Ovary (tissue), 9 donors: ENCODE measurements around the gene SMU1. TPM values are rescaled to one million over a fixed set of nuclear protein-coding genes. Genes with fewer than 3 reads are reported as not detected.

ENCODE experiments used
- DNase-seq, 5 donors: peaks; one replicate each; pipeline ENCODE4 v3.0.0-alpha.2; 2019 to 2020
- H3K27ac ChIP-seq, 2 donors: fragments of 200-600 bp; one replicate each; pipeline versions ENCODE4 v1.5.1 to v1.8.0; 2019 to 2022
- H3K27me3 ChIP-seq: fragments of 200-600 bp; one replicate; pipeline ENCODE4 v1.8.0; 2022
- H3K36me3 ChIP-seq: fragments of 200-600 bp; sonication (generic); one replicate; pipeline ENCODE4 v1.5.1; 2019
- H3K4me1 ChIP-seq: one replicate; pipeline ENCODE4 v1.8.1; 2013; ENCODE audit warnings: mild to moderate bottlenecking, moderate library complexity; ENCODE audit not compliant: insufficient read depth
- H3K4me3 ChIP-seq: fragments of 200-600 bp; sonication (generic); one replicate; pipeline ENCODE4 v1.5.1; 2017
- H3K9me3 ChIP-seq, 2 donors: fragments of 200-600 bp in 1 of 2; sonication (generic) in 1 of 2; one replicate each; pipeline versions ENCODE4 v1.5.1 to v1.8.1; 2013 to 2019; ENCODE audit warnings: mild to moderate bottlenecking in 1 of 2, moderate library complexity in 1 of 2
- EP300 ChIP-seq: sonication (generic); formaldehyde crosslinking; IDR thresholded peaks from one replicate; pipeline ENCODE4 v1.6.1; 2017; ENCODE audit warnings: antibody characterized with exemption
- POLR2A ChIP-seq: fragments of 450-650 bp; IDR thresholded peaks from one replicate; pipeline ENCODE4 v1.6.1; 2017; ENCODE audit warnings: antibody characterized with exemption, mild to moderate bottlenecking, moderate library complexity
- WGBS, 3 donors: extraction: QIAGEN DNeasy Blood & Tissue Kit in 1 of 3; methylation state at CpG; one replicate each; pipeline versions ENCODE4 v1.1.5 to v1.1.7; 2013 to 2017; 5-methylcytosine and 5-hydroxymethylcytosine counted together
- intact Hi-C, 4 donors: fragments of 100-400 bp; cut with DNase I; formaldehyde crosslinking; loops; one replicate each; pipeline versions ENCODE4 v1.11.0 to v1.15.1; 2022 to 2023
- polyA plus RNA-seq, 2 donors: library from polyadenylated mRNA; stranded (reverse); fragments of 200-250 nt in 1 of 2; fragments of 350-450 nt in 1 of 2; fragmentation: Illumina TruSeq in 1 of 2; extraction: RNeasy Lipid Tissue Mini Kit (QIAGEN cat#74804) in 1 of 2; gene quantifications; one replicate each; pipeline ENCODE4 v1.2.3, GENCODE V29; 2013 to 2014
- total RNA-seq, 7 donors: library from RNA; depleted of rRNA in 2 of 7; stranded (reverse); fragments of >200 nt in 2 of 7; fragmentation: NEBNext Ultra II Directional in 3 of 7; extraction: Animal tissue kit (Norgen Biotek cat#: 25700) in 3 of 7; gene quantifications; one replicate each; pipeline versions ENCODE4 v1.1.0 to v1.2.4, GENCODE V29; 2016 to 2023
- TF ChIP-seq, protein P1 (sequence below), 3 donors: fragments of 450-650 bp in 2 of 3; fragments of 200-600 bp in 1 of 3; IDR thresholded peaks; one replicate each; pipeline versions ENCODE4 v1.5.1 to v1.8.0; 2016 to 2022; ENCODE audit warnings: antibody characterized with exemption in 3 of 3, mild to moderate bottlenecking in 1 of 3
- donor health status: DM: no; HTN: no; CAD: no; lungs with moderate emphysema.
- donor health status: DM: no; HTN: no; CAD: no.
- donor health status: Bipolar disorder and iron deficiency.
- donor health status: DM: yes; HTN: yes; CAD: no.
- donor health status: DM: no; HTN: no; CAD: no.
- donor health status: DM: yes; HTN: yes; CAD: no.

The SMU1 gene
- total and polyA plus RNA-seq, 9 donors = 12.2 to 28.6 (median 24.2) TPM

DNA sequence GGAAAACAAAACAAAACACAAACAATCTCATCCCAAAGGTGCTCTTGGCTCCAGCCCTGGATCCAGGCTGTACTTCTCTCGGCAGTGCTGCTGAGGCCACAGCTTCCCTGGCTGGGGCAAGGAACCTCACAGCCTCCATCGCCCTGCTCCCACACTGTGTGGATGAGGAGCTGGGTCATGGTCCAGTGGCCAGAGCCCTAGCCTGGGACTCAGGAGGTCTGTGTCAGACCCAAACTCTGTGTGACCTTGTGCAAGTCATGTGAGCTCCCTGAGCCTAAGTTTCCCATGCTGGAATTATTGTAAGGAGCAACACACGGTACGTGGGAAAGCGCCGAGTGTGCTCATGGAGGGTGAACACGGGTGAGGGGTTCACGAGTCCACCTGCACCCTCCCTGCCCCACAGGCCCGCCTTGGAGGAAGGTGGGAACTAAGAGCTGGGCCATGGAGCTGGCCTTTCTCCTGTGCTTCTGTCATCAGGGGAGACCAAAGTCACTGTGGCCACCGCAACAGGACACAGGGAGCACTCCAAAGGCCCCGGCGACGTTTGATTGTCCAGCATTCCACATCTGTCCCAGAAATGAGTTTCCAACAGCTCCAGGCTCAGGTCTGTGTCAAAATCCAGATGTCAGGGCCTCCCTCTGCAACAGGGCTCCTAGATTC, 26.2 kb upstream of the SMU1 start:
- no peak for DNase-seq
- H3K27me3 ChIP-seq = no peaks in the 10 kb centered on the region
- TF ChIP-seq, protein P1, sequence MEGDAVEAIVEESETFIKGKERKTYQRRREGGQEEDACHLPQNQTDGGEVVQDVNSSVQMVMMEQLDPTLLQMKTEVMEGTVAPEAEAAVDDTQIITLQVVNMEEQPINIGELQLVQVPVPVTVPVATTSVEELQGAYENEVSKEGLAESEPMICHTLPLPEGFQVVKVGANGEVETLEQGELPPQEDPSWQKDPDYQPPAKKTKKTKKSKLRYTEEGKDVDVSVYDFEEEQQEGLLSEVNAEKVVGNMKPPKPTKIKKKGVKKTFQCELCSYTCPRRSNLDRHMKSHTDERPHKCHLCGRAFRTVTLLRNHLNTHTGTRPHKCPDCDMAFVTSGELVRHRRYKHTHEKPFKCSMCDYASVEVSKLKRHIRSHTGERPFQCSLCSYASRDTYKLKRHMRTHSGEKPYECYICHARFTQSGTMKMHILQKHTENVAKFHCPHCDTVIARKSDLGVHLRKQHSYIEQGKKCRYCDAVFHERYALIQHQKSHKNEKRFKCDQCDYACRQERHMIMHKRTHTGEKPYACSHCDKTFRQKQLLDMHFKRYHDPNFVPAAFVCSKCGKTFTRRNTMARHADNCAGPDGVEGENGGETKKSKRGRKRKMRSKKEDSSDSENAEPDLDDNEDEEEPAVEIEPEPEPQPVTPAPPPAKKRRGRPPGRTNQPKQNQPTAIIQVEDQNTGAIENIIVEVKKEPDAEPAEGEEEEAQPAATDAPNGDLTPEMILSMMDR (IDR thresholded peaks at IDR 0.05) = no peak
- TF ChIP-seq POLR2A (no peak), EP300 (no peak)
- no peak overlapping the region for H3K4me3 ChIP-seq
- no peak overlapping the region for H3K27ac ChIP-seq
- intact Hi-C loops = no loop called here
- H3K4me1 ChIP-seq = peaks cover 8% of the 10 kb centered on the region
- WGBS, 3 donors = 86 to 92% (median 90%) methylated on average over 13 of the region's 13 CpGs
- no peaks in the 10 kb centered on the region for H3K36me3 ChIP-seq
- H3K9me3 ChIP-seq = no peaks in the 10 kb centered on the region

- Histone ChIP-seq H3K4me1 (no peaks in the 10 kb centered on the region), H3K4me3 (no peak overlapping the region), H3K27me3 (no peaks in the 10 kb centered on the region), H3K36me3 (no peaks in the 10 kb centered on the region), H3K9me3 (no peaks in the 10 kb centered on the region), H3K27ac (no peak overlapping the region)
- TF ChIP-seq EP300 (no peak), POLR2A (no peak)
- TF ChIP-seq, protein P1 (IDR thresholded peaks at IDR 0.05) = no peak
- intact Hi-C loops = no loop called here
- WGBS, 3 donors = 69 to 76% (median 74%) methylated on average over 10 of the region's 10 CpGs
- no peak for DNase-seq
Measured at GRCh38 chr9:33101104-33101951, 24.9 kb upstream of the SMU1 start.

DNA sequence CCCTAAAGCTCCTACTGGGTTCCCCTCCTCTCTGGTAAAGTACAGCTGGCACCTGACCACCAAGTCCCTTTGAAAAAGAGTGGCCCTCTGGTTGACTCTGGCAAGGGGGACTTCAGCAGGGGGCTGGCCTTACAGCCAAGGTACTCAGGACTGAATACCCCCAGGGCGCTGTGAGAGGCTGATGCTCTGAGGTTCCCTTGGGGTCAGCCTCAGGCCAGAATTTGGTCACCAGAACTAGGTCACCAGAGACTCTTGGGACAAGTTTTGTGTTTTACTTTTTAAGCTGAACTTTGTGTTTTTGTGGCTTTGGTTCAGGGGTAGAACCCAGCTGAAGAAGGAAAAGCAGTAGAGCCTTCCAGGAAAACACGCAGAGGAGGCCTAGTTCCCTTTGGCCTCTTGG, 23.3 kb upstream of the SMU1 start:
- no peak overlapping the region for H3K27ac ChIP-seq
- intact Hi-C loops = loop anchor here in 1 of 4 donors (10.0 kb wide), 1 partner anchor 855 kb away; no protein-coding TSS in a partner anchor
- H3K9me3 ChIP-seq = no peaks in the 10 kb centered on the region
- DNase-seq = no peak
- H3K4me3 ChIP-seq = no peak overlapping the region
- WGBS, 3 donors = 88 to 96% (median 91%) methylated on average over 2 of the region's 2 CpGs
- TF ChIP-seq, protein P1 (IDR thresholded peaks at IDR 0.05) = no peak
- TF ChIP-seq POLR2A (no peak), EP300 (no peak)
- H3K4me1 ChIP-seq = no peaks in the 10 kb centered on the region
- H3K36me3 ChIP-seq = no peaks in the 10 kb centered on the region
- no peaks in the 10 kb centered on the region for H3K27me3 ChIP-seq

DNA sequence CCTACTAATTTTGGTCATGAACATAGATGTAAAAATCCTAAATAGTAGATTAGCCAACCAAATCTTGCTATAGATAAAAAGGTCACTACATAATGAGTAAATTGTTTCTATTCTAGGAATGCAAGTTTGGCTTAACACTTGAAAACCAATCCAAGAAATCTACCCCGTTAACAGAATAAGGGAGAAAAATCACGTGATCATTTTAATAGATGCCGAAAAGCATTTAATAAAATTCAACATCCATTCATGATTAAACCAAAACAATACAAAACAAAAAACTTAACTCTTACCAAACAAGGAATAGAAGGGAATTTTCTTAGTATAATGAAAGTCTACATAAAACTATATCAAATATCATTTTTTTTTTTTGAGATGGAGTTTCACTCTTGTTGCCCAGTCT, 20.7 kb upstream of the SMU1 start:
- H3K4me1 ChIP-seq = no peaks in the 10 kb centered on the region
- no peak for TF ChIP-seq EP300
- TF ChIP-seq, protein P1 (IDR thresholded peaks at IDR 0.05) = no peak
- TF ChIP-seq POLR2A = no peak
- WGBS, 3 donors = 12 to 26% (median 14%) methylated on average over 3 of the region's 3 CpGs
- no peaks in the 10 kb centered on the region for H3K36me3 ChIP-seq
- no peak overlapping the region for H3K4me3 ChIP-seq
- no peak overlapping the region for H3K27ac ChIP-seq
- H3K9me3 ChIP-seq = no peaks in the 10 kb centered on the region
- no peaks in the 10 kb centered on the region for H3K27me3 ChIP-seq
- intact Hi-C loops = loop anchor here in 1 of 4 donors (10.0 kb wide), 1 partner anchor 858 kb away; no protein-coding TSS in a partner anchor
- no peak for DNase-seq
